PC-3 (cell line): ENCODE results near the gene ARL3. TPM values are rescaled to one million over a fixed set of nuclear protein-coding genes. Genes with fewer than 3 reads are reported as not detected.

Experiments used
- ATAC-seq: fragments of 200-7000 bp; cut with Tn5 transposase; 2 replicates; pipeline ENCODE4 v1.9.1; 2020; ENCODE audit warnings: mild to moderate bottlenecking, moderate library complexity
- BruUV-seq: library from RNA; stranded (reverse); fragments of 400-500 nt; replicated peaks from 2 replicates; lab custom pipeline; 2021; lab: Mats Ljungman, UMichigan
- CTCF ChIA-PET: fragments of 300-600 bp; sonication (Branson Sonifier 250); formaldehyde crosslinking; loops from one replicate; lab custom pipeline; 2022; ENCODE audit warnings: antibody characterized with exemption; lab: Charles Lee
- POLR2A ChIA-PET: fragments of 300-600 bp; sonication (Branson Sonifier 250); formaldehyde crosslinking; loops from one replicate; lab custom pipeline; 2022; ENCODE audit warnings: antibody characterized with exemption; ENCODE audit not compliant: unreplicated experiment; lab: Charles Lee
- DNase-seq: peaks from one replicate; pipeline ENCODE4 v3.0.0-alpha.2; 2015
- H2AFZ ChIP-seq: fragments of 300-600 bp; sonication (generic); 2 replicates; pipeline ENCODE4 v1.6.0; 2016; ENCODE audit warnings: antibody characterized with exemption, low read length
- H3F3A ChIP-seq: fragments of 300-600 bp; sonication (generic); one replicate; pipeline ENCODE4 v1.6.0; 2017; ENCODE audit warnings: antibody characterized with exemption, low read length, control low read depth, mild to moderate bottlenecking; ENCODE audit not compliant: unreplicated experiment
- H3K27ac ChIP-seq: fragments of 300-600 bp; sonication (generic); 2 replicates; pipeline ENCODE4 v1.5.1; 2016; ENCODE audit warnings: mild to moderate bottlenecking, low read length
- H3K27me3 ChIP-seq: fragments of 300-600 bp; sonication (generic); 2 replicates; pipeline ENCODE4 v1.6.1; 2016; ENCODE audit warnings: low read length, mixed read lengths
- H3K36me3 ChIP-seq: fragments of 300-600 bp; sonication (generic); 2 replicates; pipeline ENCODE4 v1.6.1; 2016; ENCODE audit warnings: low read depth, mixed run types, low read length, mixed read lengths
- H3K4me1 ChIP-seq: fragments of 300-600 bp; sonication (generic); 2 replicates; pipeline ENCODE4 v1.5.1; 2016; ENCODE audit warnings: low read length; ENCODE audit not compliant: insufficient read depth
- H3K4me2 ChIP-seq: fragments of 300-600 bp; sonication (generic); 2 replicates; pipeline ENCODE4 v1.6.0; 2016; ENCODE audit warnings: low read length
- H3K4me3 ChIP-seq: fragments of 300-600 bp; sonication (generic); 2 replicates; pipeline ENCODE4 v1.5.1; 2016; ENCODE audit warnings: mild to moderate bottlenecking, low read length, mixed read lengths
- H3K79me2 ChIP-seq: fragments of 300-600 bp; sonication (generic); 2 replicates; pipeline ENCODE4 v1.6.1; 2017; ENCODE audit warnings: low read length, mixed read lengths
- H3K9ac ChIP-seq: fragments of 300-600 bp; sonication (generic); 2 replicates; pipeline ENCODE4 v1.6.0; 2016; ENCODE audit warnings: mild to moderate bottlenecking, low read length
- H3K9me2 ChIP-seq: fragments of 300-600 bp; sonication (generic); replicated peaks from 2 replicates; pipeline ENCODE4 v1.6.1; 2016; ENCODE audit warnings: mixed run types, low read length, mixed read lengths
- H3K9me3 ChIP-seq: fragments of 300-600 bp; sonication (generic); 2 replicates; pipeline ENCODE4 v1.6.1; 2016; ENCODE audit warnings: low read length, mixed read lengths
- H4K20me1 ChIP-seq: fragments of 300-600 bp; sonication (generic); 2 replicates; pipeline ENCODE4 v1.6.1; 2016; ENCODE audit warnings: low read length, mixed read lengths
- CTCF ChIP-seq: fragments of 300-600 bp; sonication (generic); conservative IDR thresholded peaks from 2 replicates; pipeline ENCODE4 v1.5.1; 2017; ENCODE audit warnings: antibody characterized with exemption, low read depth, mild to moderate bottlenecking, low read length
- EZH2 ChIP-seq: fragments of 300-600 bp; sonication (generic); IDR thresholded peaks from one replicate; pipeline ENCODE4 v1.6.1; 2017; ENCODE audit warnings: antibody characterized with exemption, mild to moderate bottlenecking, low read length; ENCODE audit not compliant: unreplicated experiment
- EZH2phosphoT487 ChIP-seq: fragments of 300-600 bp; sonication (generic); IDR thresholded peaks from 2 replicates; pipeline ENCODE4 v1.6.1; 2018; ENCODE audit warnings: mild to moderate bottlenecking, antibody characterized with exemption, low read length, borderline replicate concordance
- intact Hi-C: fragments of 100-400 bp; cut with micrococcal nuclease; formaldehyde crosslinking; loops from 2 replicates; pipeline ENCODE4 v1.9.0; 2023
- total RNA-seq: library from RNA; depleted of rRNA; stranded (reverse); fragments of >200 nt; gene quantifications from 2 replicates; pipeline ENCODE4 v1.2.3, GENCODE V29; 2014

ARL3 gene
- total RNA-seq, 1 experiment from 2014 or later: 2.8 TPM

- no TSS peak for BruUV-seq
- ChIA-PET CTCF (no interaction called here), POLR2A (interaction anchor here (0.6 kb wide), 1 partner anchor 38 kb away, joined by 4 read pairs; the partner anchor contains the start of gene SFXN2)
- H2AFZ ChIP-seq: no peak overlapping the region
- no peaks in the 10 kb centered on the region for H3K27me3 ChIP-seq
- H3K36me3 ChIP-seq: no peaks in the 10 kb centered on the region
- DNase-seq: peak; percentile 37
- H3K9ac ChIP-seq: no peak overlapping the region
- TF ChIP-seq EZH2 (no peak), CTCF (peak; percentile 66), EZH2phosphoT487 (no peak)
- no peak overlapping the region for H3K4me2 ChIP-seq
- H3K4me1 ChIP-seq: no peaks in the 10 kb centered on the region; the same call in 1 of the 2 replicates
- no peaks in the 10 kb centered on the region for H3F3A ChIP-seq
- no peak overlapping the region for H3K4me3 ChIP-seq
- H3K27ac ChIP-seq: peak overlapping the region; percentile 12; the same call in 1 of the 2 replicates
- peak; percentile 80 for ATAC-seq
- H3K9me2 ChIP-seq: no peaks in the 10 kb centered on the region
- peaks cover 18% of the 10 kb centered on the region for H3K79me2 ChIP-seq
- no peaks in the 10 kb centered on the region for H3K9me3 ChIP-seq
- H4K20me1 ChIP-seq: no peaks in the 10 kb centered on the region
- intact Hi-C loops: loop anchor here (1.0 kb wide), 1 partner anchor 16 kb away; no protein-coding TSS in a partner anchor
Measured at GRCh38 chr10:102752934-102753664, 38.9 kb upstream of the ARL3 start.

DNA sequence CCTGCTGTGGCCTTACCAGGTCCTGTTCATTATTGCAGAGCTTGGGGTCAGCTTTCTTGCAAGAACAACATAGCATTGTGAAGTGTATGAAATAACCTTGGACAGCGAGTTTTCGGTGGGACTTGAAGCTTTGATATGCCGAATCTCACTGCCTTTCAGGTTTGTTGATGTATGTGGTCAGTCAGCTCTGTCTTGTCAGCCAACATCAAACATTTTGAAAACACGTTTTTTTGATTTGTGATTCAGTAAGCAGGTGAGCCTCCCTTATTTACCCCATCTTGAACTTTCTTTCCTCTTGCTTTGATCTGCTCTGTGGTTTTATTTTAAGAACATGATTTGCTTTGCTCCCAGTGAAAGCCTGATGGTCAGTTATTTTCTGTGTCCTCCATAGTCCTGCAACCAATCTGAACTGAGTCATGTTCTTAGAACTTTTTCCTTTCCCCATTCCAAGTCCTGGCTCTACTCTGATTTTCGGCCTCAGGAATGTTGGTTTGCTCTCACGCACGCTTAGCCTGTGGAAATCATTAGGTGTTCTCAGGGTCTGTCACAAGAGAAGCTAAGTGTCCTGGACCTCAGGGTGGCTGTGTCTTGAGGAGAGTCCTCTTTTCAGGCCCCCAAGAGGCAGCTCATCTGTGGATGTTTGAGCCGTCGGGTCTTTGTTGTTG, 38.2 kb upstream of the ARL3 start:
- peaks cover 18% of the 10 kb centered on the region for H3K79me2 ChIP-seq
- no peak overlapping the region for H3K9ac ChIP-seq
- intact Hi-C loops: no loop called here
- no peak overlapping the region for H3K4me3 ChIP-seq
- no peaks in the 10 kb centered on the region for H3K9me2 ChIP-seq
- no peaks in the 10 kb centered on the region for H3K36me3 ChIP-seq
- CTCF ChIA-PET: no interaction called here
- BruUV-seq: no TSS peak
- no peaks in the 10 kb centered on the region for H3K27me3 ChIP-seq
- no peaks in the 10 kb centered on the region for H3K9me3 ChIP-seq
- no peaks in the 10 kb centered on the region for H3F3A ChIP-seq
- no peaks in the 10 kb centered on the region; the same call in 1 of the 2 replicates for H3K4me1 ChIP-seq
- no peak overlapping the region for H2AFZ ChIP-seq
- TF ChIP-seq EZH2phosphoT487 (no peak), EZH2 (no peak), CTCF (no peak)
- DNase-seq: no peak
- ATAC-seq: no peak
- no peak overlapping the region for H3K27ac ChIP-seq
- POLR2A ChIA-PET: interaction anchor here (0.6 kb wide), 1 partner anchor 38 kb away, joined by 4 read pairs; the partner anchor contains the start of gene SFXN2
- no peaks in the 10 kb centered on the region for H4K20me1 ChIP-seq
- H3K4me2 ChIP-seq: no peak overlapping the region
